GM23338 (cell line): ENCODE data around the gene FN1. TPM values are rescaled to one million over a fixed set of nuclear protein-coding genes. Genes with fewer than 3 reads are reported as not detected.

Experiments
- ATAC-seq: fragments of 200-7000 bp; cut with Tn5 transposase; 3 replicates; pipeline ENCODE4 v1.9.1; 2020
- DNase-seq: peaks from one replicate; pipeline ENCODE4 v3.0.0-alpha.2; 2015; ENCODE audit warnings: low spot score
- H2AFZ ChIP-seq: fragments of 200-600 bp; sonication (generic); 2 replicates; pipeline ENCODE4 v1.8.0; 2016; ENCODE audit warnings: antibody characterized with exemption, mild to moderate bottlenecking, moderate library complexity
- H3F3A ChIP-seq: fragments of 200-600 bp; sonication (generic); replicated peaks from 2 replicates; pipeline ENCODE4 v1.8.0; 2017; ENCODE audit warnings: antibody characterized with exemption, mixed run types, low read depth
- H3K27ac ChIP-seq: fragments of 200-600 bp; sonication (generic); 2 replicates; pipeline ENCODE4 v1.6.1; 2016; ENCODE audit warnings: low read depth
- H3K27me3 ChIP-seq: fragments of 200-600 bp; sonication (generic); 2 replicates; pipeline ENCODE4 v1.8.0; 2016; ENCODE audit warnings: mild to moderate bottlenecking, mixed run types, moderate library complexity; ENCODE audit not compliant: insufficient read depth
- H3K36me3 ChIP-seq: fragments of 200-600 bp; sonication (generic); 2 replicates; pipeline ENCODE4 v1.8.0; 2016; ENCODE audit warnings: mild to moderate bottlenecking; ENCODE audit not compliant: insufficient read depth
- H3K4me1 ChIP-seq: fragments of 200-600 bp; sonication (generic); 2 replicates; pipeline ENCODE4 v1.8.0; 2016; ENCODE audit warnings: mild to moderate bottlenecking, moderate library complexity; ENCODE audit not compliant: insufficient read depth
- H3K4me2 ChIP-seq: fragments of 200-600 bp; sonication (generic); 2 replicates; pipeline ENCODE4 v1.7.1; 2017; ENCODE audit warnings: mixed run types
- H3K4me3 ChIP-seq: fragments of 200-600 bp; sonication (generic); 2 replicates; pipeline ENCODE4 v1.6.1; 2016; ENCODE audit warnings: mixed run types
- H3K79me2 ChIP-seq: fragments of 200-600 bp; sonication (generic); replicated peaks from 2 replicates; pipeline ENCODE4 v1.8.0; 2017; ENCODE audit warnings: mild to moderate bottlenecking; ENCODE audit not compliant: insufficient read depth
- H3K9me2 ChIP-seq: fragments of 200-600 bp; sonication (generic); 2 replicates; pipeline ENCODE4 v1.8.0; 2017; ENCODE audit not compliant: insufficient read depth
- H4K20me1 ChIP-seq: fragments of 200-600 bp; sonication (generic); replicated peaks from 2 replicates; pipeline ENCODE4 v1.8.0; 2017; ENCODE audit warnings: mild to moderate bottlenecking; ENCODE audit not compliant: insufficient read depth
- H3K27ac Mint-ChIP-seq: 2 replicates; pipeline ENCODE4 v1.8.0; 2020; ENCODE audit warnings: inconsistent platforms, mild to moderate bottlenecking, moderate library complexity, mixed read lengths
- H3K27me3 Mint-ChIP-seq: 3 replicates; pipeline ENCODE4 v1.8.0; 2022; ENCODE audit warnings: low read depth, mild to moderate bottlenecking, moderate library complexity, mixed read lengths, inconsistent platforms; ENCODE audit not compliant: insufficient read depth, poor library complexity
- H3K36me3 Mint-ChIP-seq: 3 replicates; pipeline ENCODE4 v1.8.0; 2021; ENCODE audit warnings: low read depth, mild to moderate bottlenecking, inconsistent platforms, moderate library complexity, mixed read lengths
- H3K4me1 Mint-ChIP-seq: 3 replicates; pipeline ENCODE4 v1.8.0; 2020; ENCODE audit warnings: mild to moderate bottlenecking, inconsistent platforms, mixed read lengths
- H3K4me3 Mint-ChIP-seq: 3 replicates; pipeline ENCODE4 v1.8.0; 2021; ENCODE audit warnings: moderate library complexity, mild to moderate bottlenecking, inconsistent platforms, mixed read lengths
- H3K9me3 Mint-ChIP-seq: 3 replicates; pipeline ENCODE4 v1.8.0; 2020; ENCODE audit warnings: moderate library complexity, mild to moderate bottlenecking, inconsistent platforms, mixed read lengths
- CREB1 ChIP-seq: fragments of 250-450 bp; sonication (Bioruptor Pico); IDR thresholded peaks from 2 replicates; pipeline ENCODE4 v1.5.0; 2020; ENCODE audit warnings: low read depth, mild to moderate bottlenecking, moderate library complexity
- CTCF ChIP-seq, 2 experiments: fragments of 200-600 bp in 1 of 2; sonication (generic) in 1 of 2; conservative IDR thresholded peaks; 2 replicates each; pipeline versions ENCODE4 v1.5.1 to v1.6.1; 2016 to 2017; ENCODE audit warnings: antibody characterized with exemption in 2 of 2, low read depth in 2 of 2, mild to moderate bottlenecking in 2 of 2, moderate library complexity in 1 of 2
- EZH2 ChIP-seq: fragments of 200-600 bp; sonication (generic); IDR thresholded peaks from one replicate; pipeline ENCODE4 v1.8.0; 2017; ENCODE audit warnings: antibody characterized with exemption, mild to moderate bottlenecking, low read depth; ENCODE audit not compliant: unreplicated experiment
- EZH2phosphoT487 ChIP-seq: fragments of 200-600 bp; sonication (generic); IDR thresholded peaks from one replicate; pipeline ENCODE4 v1.8.1; 2018; ENCODE audit warnings: antibody characterized with exemption; ENCODE audit not compliant: unreplicated experiment
- NANOG ChIP-seq: IDR thresholded peaks from 2 replicates; pipeline ENCODE4 v1.6.1; 2016; ENCODE audit warnings: antibody characterized with exemption, borderline replicate concordance
- POLR2AphosphoS5 ChIP-seq: IDR thresholded peaks from 2 replicates; pipeline ENCODE4 v1.6.1; 2016; ENCODE audit warnings: antibody characterized with exemption, low read depth
- REST ChIP-seq: IDR thresholded peaks from one replicate; pipeline ENCODE4 v1.6.1; 2018; ENCODE audit warnings: antibody characterized with exemption; ENCODE audit not compliant: unreplicated experiment
- STAT1 ChIP-seq: IDR thresholded peaks from one replicate; pipeline ENCODE4 v1.6.1; 2016; ENCODE audit warnings: antibody characterized with exemption; ENCODE audit not compliant: unreplicated experiment
- ZNF114 ChIP-seq: fragments of 250-450 bp; sonication (Bioruptor Pico); IDR thresholded peaks from 2 replicates; pipeline ENCODE4 v1.5.0; 2020; ENCODE audit warnings: mild to moderate bottlenecking, moderate library complexity
- ZNF331 ChIP-seq: fragments of 250-450 bp; sonication (Bioruptor Pico); IDR thresholded peaks from 2 replicates; pipeline ENCODE4 v1.5.0; 2020; ENCODE audit warnings: low read depth, mild to moderate bottlenecking, moderate library complexity
- ZNF462 ChIP-seq: fragments of 250-450 bp; sonication (Bioruptor Pico); IDR thresholded peaks from 2 replicates; pipeline ENCODE4 v1.5.0; 2020; ENCODE audit warnings: mild to moderate bottlenecking, moderate library complexity
- polyA plus RNA-seq: library from polyadenylated mRNA; unstranded; fragments of >200 nt; fragmentation: Nextera tagmentation; extraction: Ambion mirVana; gene quantifications from 2 replicates; pipeline ENCODE4 v1.2.1, GENCODE V29; 2016
- total RNA-seq: library from RNA; depleted of rRNA; stranded (reverse); fragments of >200 nt; shearing (Covaris generic); gene quantifications from 2 replicates; pipeline ENCODE4 v1.2.3, GENCODE V29; 2014
- TF ChIP-seq, protein P1 (sequence below): IDR thresholded peaks from 2 replicates; pipeline ENCODE4 v1.6.1; 2016; ENCODE audit warnings: antibody characterized with exemption

The FN1 gene
- total and polyA plus RNA-seq, 2 experiments from 2014 or later, result 79.6 to 255 TPM

DNA sequence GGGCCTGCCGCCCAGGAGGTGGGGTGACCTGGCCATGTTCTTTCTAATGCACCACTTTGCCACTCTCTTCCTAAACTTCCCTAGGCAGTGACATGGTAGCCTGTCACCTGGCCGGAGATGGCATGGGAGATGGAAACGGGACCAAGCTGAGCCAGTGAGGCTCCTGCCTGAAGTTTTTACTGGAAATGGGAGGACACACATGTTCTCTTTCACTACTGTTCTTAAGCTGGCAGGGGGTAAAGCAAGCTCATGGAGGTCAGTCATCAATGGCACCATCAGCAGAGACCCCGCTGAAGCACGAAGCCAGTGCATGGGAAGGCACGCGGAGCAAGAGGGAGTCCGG is 73.3 kb downstream of the FN1 start:
- H3K9me3 Mint-ChIP-seq, result no peaks in the 10 kb centered on the region
- H3K79me2 ChIP-seq, result no peaks in the 10 kb centered on the region
- H3K36me3 ChIP-seq, result peaks cover 49% of the 10 kb centered on the region; the same call in 1 of the 2 replicates
- TF ChIP-seq REST (no peak), CREB1 (CRISPR knock-in tag) (no peak), POLR2AphosphoS5 (no peak), ZNF462 (CRISPR knock-in tag) (no peak), STAT1 (no peak), NANOG (no peak), EZH2 (no peak), ZNF331 (CRISPR knock-in tag) (no peak), CTCF (conservative IDR thresholded peaks at IDR 0.05; ENCODE audit: low read depth in 2 of 2) (no peak), EZH2phosphoT487 (no peak), ZNF114 (no peak)
- TF ChIP-seq, protein P1, sequence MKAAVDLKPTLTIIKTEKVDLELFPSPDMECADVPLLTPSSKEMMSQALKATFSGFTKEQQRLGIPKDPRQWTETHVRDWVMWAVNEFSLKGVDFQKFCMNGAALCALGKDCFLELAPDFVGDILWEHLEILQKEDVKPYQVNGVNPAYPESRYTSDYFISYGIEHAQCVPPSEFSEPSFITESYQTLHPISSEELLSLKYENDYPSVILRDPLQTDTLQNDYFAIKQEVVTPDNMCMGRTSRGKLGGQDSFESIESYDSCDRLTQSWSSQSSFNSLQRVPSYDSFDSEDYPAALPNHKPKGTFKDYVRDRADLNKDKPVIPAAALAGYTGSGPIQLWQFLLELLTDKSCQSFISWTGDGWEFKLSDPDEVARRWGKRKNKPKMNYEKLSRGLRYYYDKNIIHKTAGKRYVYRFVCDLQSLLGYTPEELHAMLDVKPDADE, result no peak
- no peaks in the 10 kb centered on the region for H3K27me3 ChIP-seq
- no peak overlapping the region for H3K27ac Mint-ChIP-seq
- no peaks in the 10 kb centered on the region for H3K4me1 ChIP-seq
- no peak overlapping the region for H2AFZ ChIP-seq
- H3K27ac ChIP-seq, result no peak overlapping the region
- 0 out of 2 replicates have a peak, but pooled peaks cover 5% of the 10 kb centered on the region for H3F3A ChIP-seq
- no peak for ATAC-seq
- no peak overlapping the region for H3K4me3 Mint-ChIP-seq
- H4K20me1 ChIP-seq, result no peaks in the 10 kb centered on the region; the same call in 1 of the 2 replicates
- H3K36me3 Mint-ChIP-seq, result peaks cover 38% of the 10 kb centered on the region
- no peak overlapping the region for H3K4me3 ChIP-seq
- DNase-seq, result no peak
- peaks cover 9% of the 10 kb centered on the region for H3K4me1 Mint-ChIP-seq
- no peak overlapping the region for H3K4me2 ChIP-seq
- H3K9me2 ChIP-seq, result no peaks in the 10 kb centered on the region
- H3K27me3 Mint-ChIP-seq, result no peaks in the 10 kb centered on the region
